ENCODE results near the gene SKAP1.
"Not testable (repeated sequence)": the region's sequence is repeated elsewhere in the genome, so short reads cannot be mapped to it uniquely, and the experiment has no call there.

SKAP1 gene

GRCh38 chr17:48429638-48430586, at the start of gene SKAP1:
Gene SKAP1, minus strand, starts transcription at chr17:48430214.
- no peak for DNase-seq

- no peak for DNase-seq
Observed at GRCh38 chr17:48479014-48479402, 49.0 kb upstream of the SKAP1 start.

GRCh38 chr17:48478224-48479013, 48.4 kb upstream of the SKAP1 start:
- DNase-seq = no peak

GRCh38 chr17:48477221-48477620, 47.2 kb upstream of the SKAP1 start:
- no peak for DNase-seq

- DNase-seq = peak; percentile 85
Observed at GRCh38 chr17:48472411-48473281, 42.6 kb upstream of the SKAP1 start.

- peak; percentile 85 for DNase-seq
Observed at GRCh38 chr17:48471817-48472410, 41.9 kb upstream of the SKAP1 start.

GRCh38 chr17:48470388-48471034, 40.5 kb upstream of the SKAP1 start:
- DNase-seq = no peak

GRCh38 chr17:48469227-48469626, 39.2 kb upstream of the SKAP1 start:
- no peak for DNase-seq

- DNase-seq = no peak
Observed at GRCh38 chr17:48468299-48468698, 38.3 kb upstream of the SKAP1 start.

GRCh38 chr17:48465884-48466283, 35.9 kb upstream of the SKAP1 start:
- DNase-seq = no peak

- DNase-seq = no peak
Observed at GRCh38 chr17:48463526-48463925, 33.5 kb upstream of the SKAP1 start.

- DNase-seq = peak; percentile 25
Observed at GRCh38 chr17:48462946-48463345, 32.9 kb upstream of the SKAP1 start.

- no peak for DNase-seq
Observed at GRCh38 chr17:48460052-48460451, 30.0 kb upstream of the SKAP1 start.

- DNase-seq = no peak
Observed at GRCh38 chr17:48459070-48459844, 29.2 kb upstream of the SKAP1 start.

- peak; percentile 66 for DNase-seq
Observed at GRCh38 chr17:48457080-48457836, 27.2 kb upstream of the SKAP1 start.

- no peak for DNase-seq
Observed at GRCh38 chr17:48456589-48456988, 26.6 kb upstream of the SKAP1 start.

GRCh38 chr17:48455791-48456190, 25.8 kb upstream of the SKAP1 start:
- DNase-seq = no peak

GRCh38 chr17:48453447-48453846, 23.4 kb upstream of the SKAP1 start:
- DNase-seq = no peak

GRCh38 chr17:48451489-48451888, 21.5 kb upstream of the SKAP1 start:
- DNase-seq = no peak

- not testable (repeated sequence) for DNase-seq
Observed at GRCh38 chr17:48449335-48449734, 19.3 kb upstream of the SKAP1 start.

All from NCI-H1105 treated with DMSO at 0.1 percent for 48 hours (cell line).